ENCODE results near the gene KRTAP20-4.

DNA sequence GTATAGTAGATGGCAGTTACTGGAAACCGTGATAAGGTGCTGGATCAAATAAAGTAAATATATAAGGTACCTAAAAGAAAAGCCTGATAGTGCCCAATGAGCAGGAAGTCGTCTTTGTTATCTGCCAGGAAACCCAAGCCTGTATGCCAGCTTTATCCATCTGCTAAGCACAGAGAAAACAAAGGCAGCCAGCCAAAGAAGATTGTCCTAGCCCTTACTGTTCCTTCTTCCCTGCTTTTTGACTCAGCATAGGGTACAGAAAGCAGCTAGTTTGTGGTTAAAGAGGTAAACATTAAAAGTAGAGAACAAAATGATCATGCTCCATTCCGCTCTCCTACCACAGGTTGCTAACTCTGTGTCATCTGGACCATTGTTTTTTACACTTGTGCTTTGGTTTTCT, 40.3 kb upstream of the KRTAP20-4 start:
- TF ChIP-seq, protein P1, sequence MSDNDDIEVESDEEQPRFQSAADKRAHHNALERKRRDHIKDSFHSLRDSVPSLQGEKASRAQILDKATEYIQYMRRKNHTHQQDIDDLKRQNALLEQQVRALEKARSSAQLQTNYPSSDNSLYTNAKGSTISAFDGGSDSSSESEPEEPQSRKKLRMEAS (IDR thresholded peaks at IDR 0.05; ENCODE audit: low read depth, low read length) = no peak
- TF ChIP-seq POLR2A (IDR thresholded peaks at IDR 0.05; ENCODE audit: extremely low read depth, insufficient read length) (no peak), MYC (IDR thresholded peaks at IDR 0.05; ENCODE audit: low read depth, low read length) (no peak)
- TF ChIP-seq, protein P2, sequence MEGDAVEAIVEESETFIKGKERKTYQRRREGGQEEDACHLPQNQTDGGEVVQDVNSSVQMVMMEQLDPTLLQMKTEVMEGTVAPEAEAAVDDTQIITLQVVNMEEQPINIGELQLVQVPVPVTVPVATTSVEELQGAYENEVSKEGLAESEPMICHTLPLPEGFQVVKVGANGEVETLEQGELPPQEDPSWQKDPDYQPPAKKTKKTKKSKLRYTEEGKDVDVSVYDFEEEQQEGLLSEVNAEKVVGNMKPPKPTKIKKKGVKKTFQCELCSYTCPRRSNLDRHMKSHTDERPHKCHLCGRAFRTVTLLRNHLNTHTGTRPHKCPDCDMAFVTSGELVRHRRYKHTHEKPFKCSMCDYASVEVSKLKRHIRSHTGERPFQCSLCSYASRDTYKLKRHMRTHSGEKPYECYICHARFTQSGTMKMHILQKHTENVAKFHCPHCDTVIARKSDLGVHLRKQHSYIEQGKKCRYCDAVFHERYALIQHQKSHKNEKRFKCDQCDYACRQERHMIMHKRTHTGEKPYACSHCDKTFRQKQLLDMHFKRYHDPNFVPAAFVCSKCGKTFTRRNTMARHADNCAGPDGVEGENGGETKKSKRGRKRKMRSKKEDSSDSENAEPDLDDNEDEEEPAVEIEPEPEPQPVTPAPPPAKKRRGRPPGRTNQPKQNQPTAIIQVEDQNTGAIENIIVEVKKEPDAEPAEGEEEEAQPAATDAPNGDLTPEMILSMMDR (IDR thresholded peaks at IDR 0.05; ENCODE audit: low read depth, low read length) = no peak
